Loucy (cell line): ENCODE data around the gene XDH.

Experiments
- H2AFZ ChIP-seq: fragments of 200-600 bp; sonication (generic); 2 replicates; pipeline ENCODE4 v1.6.0; 2016; ENCODE audit warnings: antibody characterized with exemption, mild to moderate bottlenecking, low read length, moderate library complexity
- H3F3A ChIP-seq: fragments of 200-600 bp; 2 replicates; pipeline ENCODE4 v1.6.0; 2016; ENCODE audit warnings: antibody characterized with exemption, low read depth, mild to moderate bottlenecking
- H3K27me3 ChIP-seq: fragments of 200-600 bp; sonication (generic); 2 replicates; pipeline ENCODE4 v1.6.1; 2014; ENCODE audit warnings: low read length, mild to moderate bottlenecking; ENCODE audit not compliant: insufficient read depth, poor library complexity, severe bottlenecking
- H3K36me3 ChIP-seq: fragments of 200-600 bp; sonication (generic); 2 replicates; pipeline ENCODE4 v1.6.1; 2016; ENCODE audit warnings: low read length; ENCODE audit not compliant: insufficient read depth
- H3K4me1 ChIP-seq: fragments of 200-600 bp; sonication (generic); 2 replicates; pipeline ENCODE4 v1.5.1; 2014; ENCODE audit warnings: low read length, mild to moderate bottlenecking; ENCODE audit not compliant: insufficient read depth, poor library complexity, severe bottlenecking
- H3K4me2 ChIP-seq: fragments of 200-600 bp; sonication (generic); 2 replicates; pipeline ENCODE4 v1.6.0; 2014; ENCODE audit warnings: antibody characterized with exemption, low read length, low read depth, mild to moderate bottlenecking; ENCODE audit not compliant: poor library complexity, severe bottlenecking
- H3K4me3 ChIP-seq: fragments of 200-600 bp; sonication (generic); 2 replicates; pipeline ENCODE4 v1.5.1; 2014; ENCODE audit warnings: low read length, mild to moderate bottlenecking, mixed read lengths; ENCODE audit not compliant: poor library complexity, severe bottlenecking
- H3K79me2 ChIP-seq: fragments of 200-600 bp; sonication (generic); 2 replicates; pipeline ENCODE4 v1.6.1; 2014; ENCODE audit warnings: low read length; ENCODE audit not compliant: insufficient read depth
- H3K9ac ChIP-seq: fragments of 200-600 bp; sonication (generic); 2 replicates; pipeline ENCODE4 v1.6.0; 2014; ENCODE audit warnings: mild to moderate bottlenecking, low read depth, low read length, moderate library complexity; ENCODE audit not compliant: poor library complexity, severe bottlenecking
- H3K9me2 ChIP-seq: fragments of 200-600 bp; sonication (generic); replicated peaks from 2 replicates; pipeline ENCODE4 v1.6.1; 2016; ENCODE audit warnings: low read depth, low read length, mixed read lengths
- H3K9me3 ChIP-seq: fragments of 200-600 bp; sonication (generic); 2 replicates; pipeline ENCODE4 v1.6.1; 2014; ENCODE audit warnings: mild to moderate bottlenecking, antibody characterized with exemption, low read length, low read depth; ENCODE audit not compliant: insufficient read depth
- H4K20me1 ChIP-seq: fragments of 200-600 bp; sonication (generic); 2 replicates; pipeline ENCODE4 v1.6.0; 2014; ENCODE audit warnings: antibody characterized with exemption, low read length, mild to moderate bottlenecking; ENCODE audit not compliant: insufficient read depth, poor library complexity, severe bottlenecking
- CTCF ChIP-seq: fragments of 200-600 bp; sonication (generic); conservative IDR thresholded peaks from 2 replicates; pipeline ENCODE4 v1.5.1; 2014; ENCODE audit warnings: mild to moderate bottlenecking, antibody characterized with exemption, low read length
- EZH2phosphoT487 ChIP-seq: fragments of 200-600 bp; IDR thresholded peaks from 2 replicates; pipeline ENCODE4 v1.6.1; 2018; ENCODE audit warnings: antibody characterized with exemption, mild to moderate bottlenecking, moderate library complexity, borderline replicate concordance

XDH gene

GRCh38 chr2:31318361-31319336 is 95.9 kb downstream of the XDH start:
- H3F3A ChIP-seq: 0 out of 2 replicates have a peak, but pooled peaks cover 9% of the 10 kb centered on the region
- TF ChIP-seq CTCF (no peak), EZH2phosphoT487 (no peak)
- no peaks in the 10 kb centered on the region for H4K20me1 ChIP-seq
- H3K27me3 ChIP-seq: no peaks in the 10 kb centered on the region
- H3K79me2 ChIP-seq: no peaks in the 10 kb centered on the region
- peaks cover 63% of the 10 kb centered on the region for H3K4me1 ChIP-seq
- peak overlapping the region; percentile 17 for H3K9ac ChIP-seq
- H3K4me3 ChIP-seq: peak overlapping the region; percentile 57
- no peaks in the 10 kb centered on the region for H3K9me3 ChIP-seq
- H3K36me3 ChIP-seq: no peaks in the 10 kb centered on the region
- no peaks in the 10 kb centered on the region for H3K9me2 ChIP-seq
- peak overlapping the region; percentile 15; the same call in 1 of the 2 replicates for H2AFZ ChIP-seq
- peak overlapping the region; percentile 73 for H3K4me2 ChIP-seq

GRCh38 chr2:31317396-31317795 is 97.1 kb downstream of the XDH start:
- Histone ChIP-seq H3K9ac (peak overlapping the region; percentile 7), H3K79me2 (no peaks in the 10 kb centered on the region), H3K9me3 (no peaks in the 10 kb centered on the region), H3K4me2 (peak overlapping the region; percentile 73), H3K36me3 (no peaks in the 10 kb centered on the region), H3K27me3 (no peaks in the 10 kb centered on the region), H3K9me2 (no peaks in the 10 kb centered on the region), H3F3A (0 out of 2 replicates have a peak, but pooled peaks cover 9% of the 10 kb centered on the region), H2AFZ (no peak overlapping the region), H3K4me3 (no peak overlapping the region), H4K20me1 (no peaks in the 10 kb centered on the region), H3K4me1 (peaks cover 51% of the 10 kb centered on the region)
- TF ChIP-seq EZH2phosphoT487 (no peak), CTCF (peak; percentile 20)

GRCh38 chr2:31314761-31315160 is 99.8 kb downstream of the XDH start:
- no peak overlapping the region for H3K4me3 ChIP-seq
- H2AFZ ChIP-seq: no peak overlapping the region
- H3K9ac ChIP-seq: no peak overlapping the region
- no peaks in the 10 kb centered on the region for H4K20me1 ChIP-seq
- no peak for TF ChIP-seq EZH2phosphoT487
- TF ChIP-seq CTCF: no peak
- 0 out of 2 replicates have a peak, but pooled peaks cover 9% of the 10 kb centered on the region for H3F3A ChIP-seq
- no peaks in the 10 kb centered on the region for H3K9me3 ChIP-seq
- no peaks in the 10 kb centered on the region for H3K79me2 ChIP-seq
- no peaks in the 10 kb centered on the region for H3K27me3 ChIP-seq
- peaks cover 29% of the 10 kb centered on the region for H3K4me1 ChIP-seq
- H3K9me2 ChIP-seq: no peaks in the 10 kb centered on the region
- H3K4me2 ChIP-seq: no peak overlapping the region
- H3K36me3 ChIP-seq: no peaks in the 10 kb centered on the region
